ENCODE results near the gene NOPCHAP1.
A peak's percentile ranks its signal among the peaks of the same experiment; 100 is the strongest.

- TF ChIP-seq CTCF (IDR thresholded peaks at IDR 0.05) (no peak), POLR2A (IDR thresholded peaks at IDR 0.05) (peak; percentile 65), POLR2AphosphoS5 (IDR thresholded peaks at IDR 0.05) (peak; percentile 93)
Measured at GRCh38 chr12:104986022-104986941, at the start of gene NOPCHAP1.

Measured in prostate gland (tissue), 2 donors.